Measurements from ENCODE around the gene ZNF429. TPM values are rescaled to one million over a fixed set of nuclear protein-coding genes. Genes with fewer than 3 reads are reported as not detected.

ZNF429 gene
- total and polyA plus RNA-seq, 2 experiments from 2014 or later, result 12.8 to 19.9 TPM

GRCh38 chr19:21463449-21464105 is 41.8 kb upstream of the ZNF429 start:
- peak; percentile 89 for DNase-seq (ENCODE audit: low spot score)
- Histone ChIP-seq H3K27ac (peak overlapping the region; percentile 77), H3K9me3 (ENCODE audit: low read depth) (no peaks in the 10 kb centered on the region), H3K36me3 (replicated peaks; ENCODE audit: insufficient read depth, low read depth) (no peaks in the 10 kb centered on the region), H4K20me1 (ENCODE audit: insufficient read depth, poor library complexity, severe bottlenecking) (no peaks in the 10 kb centered on the region), H3K27me3 (no peaks in the 10 kb centered on the region), H3K4me3 (peak overlapping the region; percentile 88), H2AFZ (peak overlapping the region; percentile 92), H3K9me2 (replicated peaks; ENCODE audit: insufficient read depth) (no peaks in the 10 kb centered on the region), H3K4me1 (ENCODE audit: insufficient read depth) (no peaks in the 10 kb centered on the region), H3K4me2 (peak overlapping the region; percentile 92), H3K79me2 (peaks cover 11% of the 10 kb centered on the region)
- WGBS (ENCODE audit: low lambda C conversion rate, missing lambda C conversion rate), result 17% methylated on average over 38 of the region's 38 CpGs
- no peak for TF ChIP-seq EZH2 (IDR thresholded peaks at IDR 0.05; ENCODE audit: borderline replicate concordance)
- no peak for TF ChIP-seq EZH2phosphoT487 (IDR thresholded peaks at IDR 0.05; ENCODE audit: low read depth, severe bottlenecking, unreplicated experiment)
- TF ChIP-seq CTCF (IDR thresholded peaks at IDR 0.05; ENCODE audit: poor library complexity), result no peak

DNA sequence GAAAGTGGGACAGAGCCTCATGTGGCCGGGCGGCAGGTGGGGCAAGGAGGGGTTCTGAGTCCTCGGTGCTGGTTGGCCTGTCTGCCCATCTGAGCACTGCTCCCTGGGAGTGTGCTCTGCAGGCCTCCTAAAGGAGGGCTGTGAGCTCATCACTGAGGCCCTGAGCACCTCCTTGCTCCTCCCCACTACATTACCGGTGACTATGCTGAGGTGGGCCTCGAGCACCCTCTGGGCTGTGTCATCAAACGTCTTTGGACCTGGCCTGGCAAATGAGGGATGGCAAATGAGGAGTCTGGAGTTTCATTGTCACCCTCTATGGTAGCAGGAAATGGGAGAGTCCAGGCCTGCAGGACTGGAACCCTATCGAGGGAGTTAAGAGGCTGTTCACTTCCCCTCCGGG is 38.8 kb upstream of the ZNF429 start:
- H3K9me2 ChIP-seq (replicated peaks; ENCODE audit: insufficient read depth), result no peaks in the 10 kb centered on the region
- WGBS (ENCODE audit: low lambda C conversion rate, missing lambda C conversion rate), result 87% methylated on average over 8 of the region's 8 CpGs
- H3K79me2 ChIP-seq, result peaks cover 6% of the 10 kb centered on the region
- no peaks in the 10 kb centered on the region for H4K20me1 ChIP-seq (ENCODE audit: insufficient read depth, poor library complexity, severe bottlenecking)
- H3K27ac ChIP-seq, result no peak overlapping the region
- no peaks in the 10 kb centered on the region for H3K9me3 ChIP-seq (ENCODE audit: low read depth)
- H2AFZ ChIP-seq, result no peak overlapping the region
- no peaks in the 10 kb centered on the region for H3K36me3 ChIP-seq (replicated peaks; ENCODE audit: insufficient read depth, low read depth)
- H3K4me1 ChIP-seq (ENCODE audit: insufficient read depth), result no peaks in the 10 kb centered on the region
- H3K4me2 ChIP-seq, result no peak overlapping the region
- no peaks in the 10 kb centered on the region for H3K27me3 ChIP-seq
- no peak for DNase-seq (ENCODE audit: low spot score)
- no peak overlapping the region for H3K4me3 ChIP-seq
- TF ChIP-seq EZH2 (IDR thresholded peaks at IDR 0.05; ENCODE audit: borderline replicate concordance), result no peak
- no peak for TF ChIP-seq EZH2phosphoT487 (IDR thresholded peaks at IDR 0.05; ENCODE audit: low read depth, severe bottlenecking, unreplicated experiment)
- TF ChIP-seq CTCF (IDR thresholded peaks at IDR 0.05; ENCODE audit: poor library complexity), result no peak

- Histone ChIP-seq H3K4me2 (no peak overlapping the region), H2AFZ (no peak overlapping the region), H3K9me3 (ENCODE audit: low read depth) (no peaks in the 10 kb centered on the region), H3K36me3 (replicated peaks; ENCODE audit: insufficient read depth, low read depth) (no peaks in the 10 kb centered on the region), H3K27ac (no peak overlapping the region), H3K27me3 (no peaks in the 10 kb centered on the region), H3K4me3 (no peak overlapping the region), H4K20me1 (ENCODE audit: insufficient read depth, poor library complexity, severe bottlenecking) (no peaks in the 10 kb centered on the region), H3K79me2 (no peaks in the 10 kb centered on the region), H3K9me2 (replicated peaks; ENCODE audit: insufficient read depth) (no peaks in the 10 kb centered on the region), H3K4me1 (ENCODE audit: insufficient read depth) (no peaks in the 10 kb centered on the region)
- DNase-seq (ENCODE audit: low spot score), result no peak
- TF ChIP-seq EZH2 (IDR thresholded peaks at IDR 0.05; ENCODE audit: borderline replicate concordance) (no peak), CTCF (IDR thresholded peaks at IDR 0.05; ENCODE audit: poor library complexity) (no peak), EZH2phosphoT487 (IDR thresholded peaks at IDR 0.05; ENCODE audit: low read depth, severe bottlenecking, unreplicated experiment) (no peak)
- WGBS (ENCODE audit: low lambda C conversion rate, missing lambda C conversion rate), result 93% methylated on average over 5 of the region's 5 CpGs
Measured at GRCh38 chr19:21468791-21469190, 36.6 kb upstream of the ZNF429 start.

Measured in hepatocyte (in vitro differentiated cells).